ENCODE results near the gene FAM124A. TPM values are rescaled to one million over a fixed set of nuclear protein-coding genes. Genes with fewer than 3 reads are reported as not detected.
A peak's percentile ranks its signal among the peaks of the same experiment; 100 is the strongest.
"Not testable (repeated sequence)": the region's sequence is repeated elsewhere in the genome, so short reads cannot be mapped to it uniquely, and the experiment has no call there.

The FAM124A gene
- total RNA-seq, 1 donor from 2014 or later, result 5.7 TPM

DNA sequence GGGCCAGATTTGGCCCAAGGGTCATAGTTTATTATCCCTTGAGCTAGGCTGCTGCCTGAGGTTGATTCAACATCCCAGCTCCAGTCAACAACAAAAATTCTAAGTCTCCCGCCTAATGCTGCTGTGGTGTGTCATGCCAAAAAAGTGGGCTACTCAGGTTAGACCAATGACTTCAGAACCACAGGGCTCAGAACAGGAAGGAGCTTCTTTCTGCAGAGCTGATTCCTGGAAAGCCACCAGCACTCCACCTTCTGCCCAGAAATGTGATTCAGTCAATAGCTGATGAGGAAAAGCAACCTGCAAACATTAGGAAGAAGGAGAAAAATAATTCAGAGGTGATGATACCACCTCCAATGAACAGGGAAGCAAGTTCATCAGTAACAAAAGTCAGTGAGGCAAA is 61.2 kb downstream of the FAM124A start:
- H3K4me3 ChIP-seq, result no peak overlapping the region
- no peaks in the 10 kb centered on the region for H3K36me3 ChIP-seq
- peak overlapping the region; percentile 66 for H3K27ac ChIP-seq (replicated peaks)
- TF ChIP-seq, protein P1, sequence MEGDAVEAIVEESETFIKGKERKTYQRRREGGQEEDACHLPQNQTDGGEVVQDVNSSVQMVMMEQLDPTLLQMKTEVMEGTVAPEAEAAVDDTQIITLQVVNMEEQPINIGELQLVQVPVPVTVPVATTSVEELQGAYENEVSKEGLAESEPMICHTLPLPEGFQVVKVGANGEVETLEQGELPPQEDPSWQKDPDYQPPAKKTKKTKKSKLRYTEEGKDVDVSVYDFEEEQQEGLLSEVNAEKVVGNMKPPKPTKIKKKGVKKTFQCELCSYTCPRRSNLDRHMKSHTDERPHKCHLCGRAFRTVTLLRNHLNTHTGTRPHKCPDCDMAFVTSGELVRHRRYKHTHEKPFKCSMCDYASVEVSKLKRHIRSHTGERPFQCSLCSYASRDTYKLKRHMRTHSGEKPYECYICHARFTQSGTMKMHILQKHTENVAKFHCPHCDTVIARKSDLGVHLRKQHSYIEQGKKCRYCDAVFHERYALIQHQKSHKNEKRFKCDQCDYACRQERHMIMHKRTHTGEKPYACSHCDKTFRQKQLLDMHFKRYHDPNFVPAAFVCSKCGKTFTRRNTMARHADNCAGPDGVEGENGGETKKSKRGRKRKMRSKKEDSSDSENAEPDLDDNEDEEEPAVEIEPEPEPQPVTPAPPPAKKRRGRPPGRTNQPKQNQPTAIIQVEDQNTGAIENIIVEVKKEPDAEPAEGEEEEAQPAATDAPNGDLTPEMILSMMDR (IDR thresholded peaks at IDR 0.05; ENCODE audit: borderline replicate concordance), result no peak
- peaks cover 43% of the 10 kb centered on the region for H3K4me1 ChIP-seq
- H3K9me3 ChIP-seq (replicated peaks), result no peaks in the 10 kb centered on the region
- H3K27me3 ChIP-seq (ENCODE audit: low read depth), result no peaks in the 10 kb centered on the region
- no peak for DNase-seq
- intact Hi-C loops (cut with micrococcal nuclease), result loop anchor here (10.0 kb wide), 1 partner anchor 59 kb away; the partner anchor contains the start of gene FAM124A

DNA sequence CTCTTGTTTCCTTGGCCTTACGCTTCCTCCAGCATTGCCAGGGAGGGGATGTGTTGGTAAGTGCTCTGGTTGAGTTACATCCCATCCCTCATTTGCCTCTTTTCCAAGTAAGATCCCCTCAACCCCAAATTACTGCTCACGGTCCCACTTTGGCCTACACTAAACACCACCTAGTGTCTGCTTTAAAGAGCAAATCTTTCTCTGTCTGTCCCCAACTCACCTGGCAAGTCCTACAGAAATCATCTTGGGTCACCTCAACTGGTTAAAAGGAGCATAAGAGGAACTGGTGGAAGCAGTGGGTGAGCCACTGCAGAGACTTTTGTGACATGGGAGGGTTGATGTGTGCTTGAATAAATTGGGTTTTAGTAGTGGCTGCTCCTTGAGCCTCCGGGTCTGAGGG is 62.1 kb downstream of the FAM124A start:
- Histone ChIP-seq H3K9me3 (replicated peaks) (no peaks in the 10 kb centered on the region), H3K27ac (replicated peaks) (no peak overlapping the region), H3K4me3 (no peak overlapping the region), H3K4me1 (peaks cover 34% of the 10 kb centered on the region), H3K36me3 (no peaks in the 10 kb centered on the region), H3K27me3 (ENCODE audit: low read depth) (no peaks in the 10 kb centered on the region)
- intact Hi-C loops (cut with micrococcal nuclease), result loop anchor here (10.0 kb wide), 1 partner anchor 60 kb away; the partner anchor contains the start of gene FAM124A
- TF ChIP-seq, protein P1 (IDR thresholded peaks at IDR 0.05; ENCODE audit: borderline replicate concordance), result no peak
- no peak for DNase-seq

DNA sequence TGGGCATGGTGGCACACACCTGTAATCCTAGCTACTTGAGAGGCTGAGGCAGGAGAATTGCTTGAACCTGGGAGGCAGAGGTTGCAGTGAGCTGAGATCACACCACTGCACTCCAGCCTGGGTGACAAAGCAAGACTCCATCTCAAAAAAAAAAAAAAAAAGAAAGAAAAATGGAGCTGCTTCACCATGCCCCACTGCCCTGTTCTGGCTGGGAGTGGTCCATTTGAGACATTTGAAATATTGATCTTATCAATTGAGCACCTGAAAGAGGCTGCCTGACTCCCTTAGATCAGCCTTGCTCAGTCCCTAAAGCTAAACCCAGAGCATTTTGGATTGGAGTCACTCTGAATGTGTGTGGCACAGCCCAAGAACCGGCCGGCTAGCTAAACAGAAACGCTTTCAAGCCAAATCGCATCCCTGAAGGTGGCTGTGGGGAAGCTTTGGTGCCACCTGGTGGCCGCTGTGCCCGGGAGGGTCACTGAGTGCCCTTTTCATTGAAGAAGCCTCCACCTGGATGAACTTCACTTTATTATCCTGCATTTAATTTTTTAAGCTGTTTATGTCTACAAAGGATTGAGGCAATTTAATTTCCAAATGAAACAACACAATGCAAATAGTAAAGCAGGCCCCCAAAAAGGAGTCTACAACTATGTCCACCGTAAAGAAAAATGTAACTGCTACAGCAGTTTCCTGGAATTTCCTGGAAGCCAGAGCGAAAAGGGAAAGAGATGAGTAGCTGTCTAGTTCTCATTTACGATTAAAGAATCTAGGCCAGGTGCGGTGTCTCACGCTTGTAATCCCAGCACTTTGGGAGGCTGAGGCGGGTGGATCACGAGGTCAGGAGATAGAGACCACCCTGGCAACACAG is 64.2 kb downstream of the FAM124A start:
- DNase-seq, result peak; percentile 79
- Histone ChIP-seq H3K4me3 (no peak overlapping the region), H3K27me3 (ENCODE audit: low read depth) (no peaks in the 10 kb centered on the region), H3K27ac (replicated peaks) (no peak overlapping the region), H3K9me3 (replicated peaks) (no peaks in the 10 kb centered on the region), H3K4me1 (peaks cover 21% of the 10 kb centered on the region), H3K36me3 (no peaks in the 10 kb centered on the region)
- TF ChIP-seq, protein P1 (IDR thresholded peaks at IDR 0.05; ENCODE audit: borderline replicate concordance), result peak; percentile 97
- intact Hi-C loops (cut with micrococcal nuclease), result loop anchor here (1.0 to 10.0 kb wide), 2 partner anchors 62 to 137 kb away; partner anchors contain the start of gene FAM124A

DNA sequence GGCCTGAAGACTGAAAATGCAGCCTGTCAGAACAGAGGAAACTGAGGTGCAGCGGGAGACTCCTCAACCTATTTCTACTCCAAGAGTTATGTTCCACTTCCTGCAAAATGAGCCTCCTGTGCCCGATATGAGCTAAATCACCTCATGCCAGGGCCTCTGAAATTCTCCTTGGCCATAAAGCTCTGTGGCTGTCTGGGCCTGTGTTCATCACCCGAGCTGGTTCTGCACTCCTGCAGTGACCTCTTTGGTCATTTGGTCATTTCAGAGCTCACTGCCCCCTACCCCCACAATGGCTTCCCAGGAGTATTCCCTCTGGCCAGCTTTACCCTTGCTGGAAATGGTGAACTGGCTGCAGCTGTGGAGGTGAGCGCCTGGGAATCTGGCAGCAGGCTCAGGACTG is 65.6 kb downstream of the FAM124A start:
- no peaks in the 10 kb centered on the region for H3K27me3 ChIP-seq (ENCODE audit: low read depth)
- no peaks in the 10 kb centered on the region for H3K9me3 ChIP-seq (replicated peaks)
- H3K4me3 ChIP-seq, result no peak overlapping the region
- no peak for DNase-seq
- no peak overlapping the region for H3K27ac ChIP-seq (replicated peaks)
- intact Hi-C loops (cut with micrococcal nuclease), result loop anchor here (10.0 kb wide), 1 partner anchor 63 kb away; the partner anchor contains the start of gene FAM124A
- H3K36me3 ChIP-seq, result no peaks in the 10 kb centered on the region
- TF ChIP-seq, protein P1 (IDR thresholded peaks at IDR 0.05; ENCODE audit: borderline replicate concordance), result no peak
- H3K4me1 ChIP-seq, result peaks cover 23% of the 10 kb centered on the region

DNA sequence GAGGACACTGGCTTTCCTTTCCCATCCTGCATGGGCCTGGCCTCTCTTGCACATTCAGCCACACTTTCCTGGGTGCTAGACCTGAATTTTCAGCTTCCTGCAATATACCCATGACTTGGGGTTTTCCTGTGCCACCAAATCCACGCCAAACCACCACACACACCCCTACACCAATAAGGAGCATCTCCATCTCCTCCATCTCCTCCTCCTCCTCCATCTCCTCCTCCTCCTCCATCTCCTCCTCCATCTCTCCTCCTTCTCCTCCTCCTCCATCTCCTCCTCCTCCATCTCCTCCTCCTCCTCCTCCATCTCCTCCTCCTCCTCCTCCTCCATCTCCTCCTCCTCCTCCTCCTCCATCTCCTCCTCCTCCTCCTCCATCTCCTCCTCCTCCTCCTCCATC is 66.1 kb downstream of the FAM124A start:
- not testable (repeated sequence) for H3K27ac ChIP-seq (replicated peaks); H3K36me3 ChIP-seq; H3K27me3 ChIP-seq (ENCODE audit: low read depth); H3K9me3 ChIP-seq (replicated peaks); H3K4me3 ChIP-seq; DNase-seq
- H3K4me1 ChIP-seq, result peaks cover 21% of the 10 kb centered on the region
- intact Hi-C loops (cut with micrococcal nuclease), result loop anchor here (10.0 kb wide), 1 partner anchor 63 kb away; the partner anchor contains the start of gene FAM124A

DNA sequence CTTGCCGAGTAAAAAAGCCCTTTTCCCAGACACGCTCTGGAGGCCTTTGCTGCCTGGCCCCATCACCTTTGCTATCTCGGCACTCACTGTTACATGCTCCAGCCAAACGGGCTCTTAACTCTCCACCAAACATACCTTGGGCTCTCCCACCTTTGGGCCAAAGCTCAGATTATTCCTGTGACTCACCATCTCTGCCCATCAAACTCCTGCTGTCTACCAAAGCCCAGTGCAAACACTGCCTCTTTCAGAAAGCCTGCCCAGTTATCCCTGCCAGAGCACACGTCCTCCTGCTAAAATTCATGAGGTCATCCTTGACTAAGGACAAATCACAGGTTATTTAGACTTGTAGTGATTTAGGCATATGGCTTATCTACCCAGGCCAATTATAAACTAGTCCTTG is 69.1 kb downstream of the FAM124A start:
- TF ChIP-seq, protein P1 (IDR thresholded peaks at IDR 0.05; ENCODE audit: borderline replicate concordance), result no peak
- Histone ChIP-seq H3K27me3 (ENCODE audit: low read depth) (no peaks in the 10 kb centered on the region), H3K9me3 (replicated peaks) (no peaks in the 10 kb centered on the region), H3K4me3 (no peak overlapping the region), H3K36me3 (no peaks in the 10 kb centered on the region), H3K27ac (replicated peaks) (peak overlapping the region; percentile 70), H3K4me1 (peaks cover 21% of the 10 kb centered on the region)
- no peak for DNase-seq
- intact Hi-C loops (cut with micrococcal nuclease), result no loop called here
